K562 (cell line): ENCODE results near the gene DENND6B. TPM values are rescaled to one million over a fixed set of nuclear protein-coding genes. Genes with fewer than 3 reads are reported as not detected.

ENCODE experiments used
- ATF7 ChIP-seq: fragments of 450-650 bp; IDR thresholded peaks from 2 replicates; pipeline ENCODE4 v1.7.1; 2014; ENCODE audit warnings: mild to moderate bottlenecking, moderate library complexity
- CHD2 ChIP-seq: IDR thresholded peaks from 2 replicates; pipeline ENCODE4 v1.6.1; 2011; ENCODE audit warnings: low read depth, low read length
- CREB1 ChIP-seq, 2 experiments: sonication (generic) in 1 of 2; formaldehyde crosslinking in 1 of 2; IDR thresholded peaks; 2 replicates each; pipeline versions ENCODE4 v1.6.1 to v1.8.0; 2012 to 2022; ENCODE audit warnings: inconsistent platforms in 1 of 2, mild to moderate bottlenecking in 1 of 2, missing genetic modification reagents in 1 of 2, moderate library complexity in 1 of 2
- DDX20 ChIP-seq: fragments of 450-650 bp; IDR thresholded peaks from 2 replicates; pipeline ENCODE4 v1.6.1; 2016; ENCODE audit warnings: missing genetic modification characterization, low read depth, mild to moderate bottlenecking, missing compliant biosample characterization, moderate library complexity
- FOXK2 ChIP-seq, 2 experiments: fragments of 450-650 bp; IDR thresholded peaks in 1 of 2; conservative IDR thresholded peaks in 1 of 2; 2 replicates each; pipeline ENCODE4 v1.6.1; 2016; ENCODE audit warnings: low read depth in 2 of 2, mild to moderate bottlenecking in 1 of 2
- KLF13 ChIP-seq: fragments of 450-650 bp; IDR thresholded peaks from 2 replicates; pipeline ENCODE4 v1.6.1; 2016; ENCODE audit warnings: missing genetic modification characterization, low read depth, mild to moderate bottlenecking, missing compliant biosample characterization, moderate library complexity, borderline replicate concordance
- MAX ChIP-seq: sonication (generic); formaldehyde crosslinking; IDR thresholded peaks from 2 replicates; pipeline ENCODE4 v1.9.0; 2022; ENCODE audit warnings: mild to moderate bottlenecking, missing genetic modification reagents
- NCOR1 ChIP-seq: fragments of 450-650 bp; IDR thresholded peaks from 2 replicates; pipeline ENCODE4 v1.6.1; 2016; ENCODE audit warnings: mild to moderate bottlenecking, moderate library complexity
- NR2C2 ChIP-seq, 2 experiments: fragments of 200-800 bp in 1 of 2; sonication (Bioruptor generic) in 1 of 2; sonication (generic) in 1 of 2; formaldehyde crosslinking in 1 of 2; IDR thresholded peaks; 2 replicates each; pipeline versions ENCODE4 v1.6.1 to v1.8.0; 2016 to 2022; ENCODE audit warnings: mild to moderate bottlenecking in 1 of 2, missing compliant biosample characterization in 1 of 2, missing genetic modification characterization in 1 of 2, missing genetic modification reagents in 1 of 2
- POLR2A ChIP-seq: fragments of 450-650 bp; conservative IDR thresholded peaks from 2 replicates; pipeline ENCODE4 v1.6.1; 2016
- RHOXF2B ChIP-seq: fragments of 250-450 bp; sonication (Bioruptor Pico); conservative IDR thresholded peaks from 2 replicates; pipeline ENCODE4 v1.5.1; 2021
- SNAPC5 ChIP-seq: fragments of 250-450 bp; sonication (Bioruptor Pico); IDR thresholded peaks from 2 replicates; pipeline ENCODE4 v1.8.0; 2021; ENCODE audit warnings: moderate library complexity, mild to moderate bottlenecking, inconsistent platforms
- STAT5A ChIP-seq: IDR thresholded peaks from 2 replicates; pipeline ENCODE4 v1.6.1; 2012; ENCODE audit warnings: low read length, inconsistent platforms, borderline replicate concordance
- XRCC4 ChIP-seq: IDR thresholded peaks from one replicate; pipeline ENCODE4 v1.6.1; 2011; ENCODE audit not compliant: insufficient read depth, insufficient read length; ENCODE audit errors: extremely low read depth
- ZC3H4 ChIP-seq: sonication (generic); formaldehyde crosslinking; IDR thresholded peaks from 2 replicates; pipeline ENCODE4 v1.9.0; 2021; ENCODE audit warnings: missing genetic modification reagents, borderline replicate concordance
- ZNF436 ChIP-seq: fragments of 250-450, 450-650 bp; sonication (Bioruptor Pico); formaldehyde crosslinking; IDR thresholded peaks from 2 replicates; pipeline ENCODE4 v1.7.0; 2020; ENCODE audit warnings: mild to moderate bottlenecking
- ZNF589 ChIP-seq: fragments of 200-800 bp; sonication (Bioruptor generic); IDR thresholded peaks from 2 replicates; pipeline ENCODE4 v1.6.1; 2016; ENCODE audit warnings: low read depth, missing genetic modification characterization, missing compliant biosample characterization
- ZNF79 ChIP-seq: fragments of 250-450 bp; sonication (Bioruptor Pico); IDR thresholded peaks from 2 replicates; pipeline ENCODE4 v1.4.0; 2020; ENCODE audit warnings: low read depth, mild to moderate bottlenecking, moderate library complexity
- ZSCAN32 ChIP-seq: fragments of 450-650 bp; formaldehyde crosslinking; IDR thresholded peaks from 2 replicates; pipeline ENCODE4 v1.4.0; 2020; ENCODE audit warnings: mild to moderate bottlenecking, moderate library complexity
- polyA plus RNA-seq, 8 experiments: library from polyadenylated mRNA; depleted of rRNA in 4 of 8; stranded (reverse) in 5 of 8; unstranded in 3 of 8; fragments of >200 nt; fragmentation: Nextera tagmentation in 2 of 8; fragmentation: Illumina TruSeq in 1 of 8; extraction: Ambion mirVana in 2 of 8; extraction: Trizol in 1 of 8; gene quantifications; 2 replicates each; pipeline versions ENCODE4 v1.2.1 to v1.2.3, GENCODE V29; 2011 to 2014; ENCODE audit warnings: inconsistent platforms in 1 of 8, missing spikeins in 1 of 8
- total RNA-seq, 7 experiments: library from RNA; depleted of rRNA in 6 of 7; stranded (reverse); fragments of >200 nt in 6 of 7; fragmentation: Illumina TruSeq in 2 of 7; extraction: Trizol in 2 of 7; gene quantifications; 2 replicates each; pipeline versions ENCODE4 v1.2.1 to v1.2.3, GENCODE V29; 2011 to 2021; ENCODE audit warnings: low replicate concordance in 1 of 7
- TF ChIP-seq, protein P1 (sequence below): fragments of 450-650 bp; IDR thresholded peaks from 2 replicates; pipeline ENCODE4 v1.6.1; 2016; ENCODE audit warnings: borderline replicate concordance
- TF ChIP-seq, protein P2 (sequence below), 2 experiments: IDR thresholded peaks in 1 of 2; conservative IDR thresholded peaks in 1 of 2; 2 replicates each; pipeline ENCODE4 v1.6.1; 2016; ENCODE audit warnings: low read depth in 2 of 2, mild to moderate bottlenecking in 1 of 2, missing compliant biosample characterization in 1 of 2, missing genetic modification characterization in 1 of 2, moderate library complexity in 1 of 2

Gene DENND6B
- total and polyA plus RNA-seq, 9 of the 15 experiments (the other 6 are each of a cell fraction or from before 2014, with no cell fraction given): 0.07 to 3.7 (median 1.5) TPM

- TF ChIP-seq CREB1 (IDR thresholded peaks at IDR 0.05): peak; percentile 47; the same call in 1 of the 2 replicates
- TF ChIP-seq CREB1 (CRISPR knock-in tag; IDR thresholded peaks at IDR 0.05): peak; percentile 51; the same call in 1 of the 2 replicates
- TF ChIP-seq FOXK2 (conservative IDR thresholded peaks at IDR 0.05 in 1 of 2, IDR thresholded peaks at IDR 0.05 in 1 of 2; ENCODE audit: low read depth in 2 of 2): 0 out of 4 replicates have a peak, but pooled peaks of 1 of the 2 experiments have one; percentile 39
- no peak for TF ChIP-seq RHOXF2B
- TF ChIP-seq DDX20 (tag): no peak
- TF ChIP-seq ZNF436: no peak
- TF ChIP-seq STAT5A: peak; percentile 23; the same call in 1 of the 2 replicates
- TF ChIP-seq ZNF589 (CRISPR knock-in tag): 0 out of 2 replicates have a peak, but pooled peaks have one; percentile 49
- no peak for TF ChIP-seq KLF13 (tag)
- TF ChIP-seq, protein P1, sequence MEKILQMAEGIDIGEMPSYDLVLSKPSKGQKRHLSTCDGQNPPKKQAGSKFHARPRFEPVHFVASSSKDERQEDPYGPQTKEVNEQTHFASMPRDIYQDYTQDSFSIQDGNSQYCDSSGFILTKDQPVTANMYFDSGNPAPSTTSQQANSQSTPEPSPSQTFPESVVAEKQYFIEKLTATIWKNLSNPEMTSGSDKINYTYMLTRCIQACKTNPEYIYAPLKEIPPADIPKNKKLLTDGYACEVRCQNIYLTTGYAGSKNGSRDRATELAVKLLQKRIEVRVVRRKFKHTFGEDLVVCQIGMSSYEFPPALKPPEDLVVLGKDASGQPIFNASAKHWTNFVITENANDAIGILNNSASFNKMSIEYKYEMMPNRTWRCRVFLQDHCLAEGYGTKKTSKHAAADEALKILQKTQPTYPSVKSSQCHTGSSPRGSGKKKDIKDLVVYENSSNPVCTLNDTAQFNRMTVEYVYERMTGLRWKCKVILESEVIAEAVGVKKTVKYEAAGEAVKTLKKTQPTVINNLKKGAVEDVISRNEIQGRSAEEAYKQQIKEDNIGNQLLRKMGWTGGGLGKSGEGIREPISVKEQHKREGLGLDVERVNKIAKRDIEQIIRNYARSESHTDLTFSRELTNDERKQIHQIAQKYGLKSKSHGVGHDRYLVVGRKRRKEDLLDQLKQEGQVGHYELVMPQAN: 0 out of 2 replicates have a peak, but pooled peaks have one; percentile 10
- TF ChIP-seq NCOR1: peak; percentile 79
- TF ChIP-seq, protein P2, sequence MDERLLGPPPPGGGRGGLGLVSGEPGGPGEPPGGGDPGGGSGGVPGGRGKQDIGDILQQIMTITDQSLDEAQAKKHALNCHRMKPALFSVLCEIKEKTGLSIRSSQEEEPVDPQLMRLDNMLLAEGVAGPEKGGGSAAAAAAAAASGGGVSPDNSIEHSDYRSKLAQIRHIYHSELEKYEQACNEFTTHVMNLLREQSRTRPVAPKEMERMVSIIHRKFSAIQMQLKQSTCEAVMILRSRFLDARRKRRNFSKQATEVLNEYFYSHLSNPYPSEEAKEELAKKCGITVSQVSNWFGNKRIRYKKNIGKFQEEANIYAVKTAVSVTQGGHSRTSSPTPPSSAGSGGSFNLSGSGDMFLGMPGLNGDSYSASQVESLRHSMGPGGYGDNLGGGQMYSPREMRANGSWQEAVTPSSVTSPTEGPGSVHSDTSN (CRISPR knock-in tag; IDR thresholded peaks at IDR 0.05; ENCODE audit: low read depth): no peak
- TF ChIP-seq, protein P2 (tag; conservative IDR thresholded peaks at IDR 0.05; ENCODE audit: low read depth): no peak
- no peak for TF ChIP-seq XRCC4
- no peak for TF ChIP-seq CHD2
- TF ChIP-seq NR2C2 (CRISPR knock-in tag; IDR thresholded peaks at IDR 0.05): no peak
- peak; percentile 29; the same call in 1 of the 2 replicates for TF ChIP-seq NR2C2 (tag; IDR thresholded peaks at IDR 0.05)
- TF ChIP-seq ZC3H4: no peak
- TF ChIP-seq ZSCAN32: no peak
- TF ChIP-seq POLR2A: peak; percentile 41; the same call in 1 of the 2 replicates
- peak; percentile 29; the same call in 1 of the 2 replicates for TF ChIP-seq ATF7
- TF ChIP-seq ZNF79 (CRISPR knock-in tag): no peak
- TF ChIP-seq SNAPC5: no peak
- TF ChIP-seq MAX (CRISPR knock-in tag): peak; percentile 77
Observed at GRCh38 chr22:50318698-50319411, 8.0 kb downstream of the DENND6B start (continued).
